ENCODE results near the gene RCAN2. TPM values are rescaled to one million over a fixed set of nuclear protein-coding genes. Genes with fewer than 3 reads are reported as not detected.

RCAN2 gene
- total RNA-seq, 1 experiment from 2014 or later: not detected

- no peak for DNase-seq
- ChIA-PET POLR2A (no interaction called here), CTCF (no interaction called here)
- BruUV-seq (replicated peaks): no TSS peak
- Mint-ChIP-seq H3K4me3 (ENCODE audit: unreplicated experiment) (no peak overlapping the region), H3K27ac (ENCODE audit: unreplicated experiment) (no peak overlapping the region), H3K36me3 (ENCODE audit: insufficient read depth, unreplicated experiment) (no peaks in the 10 kb centered on the region), H3K4me1 (ENCODE audit: low read depth, unreplicated experiment) (no peaks in the 10 kb centered on the region), H3K27me3 (ENCODE audit: insufficient read depth, unreplicated experiment) (peaks cover 8% of the 10 kb centered on the region), H3K9me3 (ENCODE audit: unreplicated experiment) (no peaks in the 10 kb centered on the region)
- H3K27me3 ChIP-seq (replicated peaks; ENCODE audit: control insufficient read depth, insufficient read depth, low read length): no peaks in the 10 kb centered on the region
- H3K4me3 ChIP-seq (ENCODE audit: low read depth, low read length): no peak overlapping the region
- no peaks in the 10 kb centered on the region for H3K9me3 ChIP-seq
- no peak for TF ChIP-seq CTCF (IDR thresholded peaks at IDR 0.05; ENCODE audit: insufficient read depth in 1 of 2, low read depth in 1 of 2, low read length in 1 of 2, severe bottlenecking in 1 of 2, unreplicated experiment in 1 of 2)
- intact Hi-C loops (cut with micrococcal nuclease; ENCODE audit: unreplicated experiment): no loop called here
- no peaks in the 10 kb centered on the region for H3K36me3 ChIP-seq (ENCODE audit: control insufficient read depth, insufficient read depth, low read length)
- H3K4me1 ChIP-seq: no peaks in the 10 kb centered on the region
These were observed 250.2 kb downstream of the RCAN2 start for GRCh38 chr6:46240866-46241565.

- H3K36me3 ChIP-seq (ENCODE audit: control insufficient read depth, insufficient read depth, low read length): no peaks in the 10 kb centered on the region
- no peaks in the 10 kb centered on the region for H3K36me3 Mint-ChIP-seq (ENCODE audit: insufficient read depth, unreplicated experiment)
- TF ChIP-seq CTCF (IDR thresholded peaks at IDR 0.05; ENCODE audit: insufficient read depth in 1 of 2, low read depth in 1 of 2, low read length in 1 of 2, severe bottlenecking in 1 of 2, unreplicated experiment in 1 of 2): no peak
- H3K4me1 ChIP-seq: no peaks in the 10 kb centered on the region
- H3K27me3 Mint-ChIP-seq (ENCODE audit: insufficient read depth, unreplicated experiment): peaks cover 5% of the 10 kb centered on the region
- H3K4me3 ChIP-seq (ENCODE audit: low read depth, low read length): no peak overlapping the region
- CTCF ChIA-PET: no interaction called here
- no peaks in the 10 kb centered on the region for H3K27me3 ChIP-seq (replicated peaks; ENCODE audit: control insufficient read depth, insufficient read depth, low read length)
- H3K4me1 Mint-ChIP-seq (ENCODE audit: low read depth, unreplicated experiment): no peaks in the 10 kb centered on the region
- no TSS peak for BruUV-seq (replicated peaks)
- H3K27ac Mint-ChIP-seq (ENCODE audit: unreplicated experiment): no peak overlapping the region
- intact Hi-C loops (cut with micrococcal nuclease; ENCODE audit: unreplicated experiment): no loop called here
- H3K4me3 Mint-ChIP-seq (ENCODE audit: unreplicated experiment): no peak overlapping the region
- POLR2A ChIA-PET: no interaction called here
- no peaks in the 10 kb centered on the region for H3K9me3 Mint-ChIP-seq (ENCODE audit: unreplicated experiment)
- no peak for DNase-seq
- H3K9me3 ChIP-seq: no peaks in the 10 kb centered on the region
These were observed 254.5 kb downstream of the RCAN2 start for GRCh38 chr6:46236752-46237151.

GRCh38 chr6:46235242-46235641 is 256.0 kb downstream of the RCAN2 start:
- H3K27me3 ChIP-seq (replicated peaks; ENCODE audit: control insufficient read depth, insufficient read depth, low read length): no peaks in the 10 kb centered on the region
- H3K4me3 ChIP-seq (ENCODE audit: low read depth, low read length): no peak overlapping the region
- intact Hi-C loops (cut with micrococcal nuclease; ENCODE audit: unreplicated experiment): no loop called here
- no peaks in the 10 kb centered on the region for H3K9me3 Mint-ChIP-seq (ENCODE audit: unreplicated experiment)
- H3K4me1 Mint-ChIP-seq (ENCODE audit: low read depth, unreplicated experiment): no peaks in the 10 kb centered on the region
- H3K27ac Mint-ChIP-seq (ENCODE audit: unreplicated experiment): no peak overlapping the region
- POLR2A ChIA-PET: no interaction called here
- DNase-seq: no peak
- BruUV-seq (replicated peaks): no TSS peak
- no peaks in the 10 kb centered on the region for H3K4me1 ChIP-seq
- no peaks in the 10 kb centered on the region for H3K36me3 ChIP-seq (ENCODE audit: control insufficient read depth, insufficient read depth, low read length)
- H3K9me3 ChIP-seq: no peaks in the 10 kb centered on the region
- no peaks in the 10 kb centered on the region for H3K36me3 Mint-ChIP-seq (ENCODE audit: insufficient read depth, unreplicated experiment)
- no peak for TF ChIP-seq CTCF (IDR thresholded peaks at IDR 0.05; ENCODE audit: insufficient read depth in 1 of 2, low read depth in 1 of 2, low read length in 1 of 2, severe bottlenecking in 1 of 2, unreplicated experiment in 1 of 2)
- CTCF ChIA-PET: no interaction called here
- no peak overlapping the region for H3K4me3 Mint-ChIP-seq (ENCODE audit: unreplicated experiment)
- peaks cover 5% of the 10 kb centered on the region for H3K27me3 Mint-ChIP-seq (ENCODE audit: insufficient read depth, unreplicated experiment)

Data from Caco-2 (cell line).